Retinal pigment epithelial cell (primary cell): ENCODE measurements around the gene PCNP.

Source experiments
- DNase-seq: peaks from one replicate; pipeline ENCODE4 v3.0.0-alpha.2; 2010; ENCODE audit warnings: low read depth
- H3K4me3 ChIP-seq: 2 replicates; pipeline ENCODE4 v1.5.1; 2011; ENCODE audit warnings: mild to moderate bottlenecking, low read length, control low read depth, moderate library complexity
- TF ChIP-seq, protein P1 (sequence below): conservative IDR thresholded peaks from 2 replicates; pipeline ENCODE4 v1.5.1; 2011; ENCODE audit warnings: low read depth, low read length, control low read depth, inconsistent platforms

PCNP gene

DNA sequence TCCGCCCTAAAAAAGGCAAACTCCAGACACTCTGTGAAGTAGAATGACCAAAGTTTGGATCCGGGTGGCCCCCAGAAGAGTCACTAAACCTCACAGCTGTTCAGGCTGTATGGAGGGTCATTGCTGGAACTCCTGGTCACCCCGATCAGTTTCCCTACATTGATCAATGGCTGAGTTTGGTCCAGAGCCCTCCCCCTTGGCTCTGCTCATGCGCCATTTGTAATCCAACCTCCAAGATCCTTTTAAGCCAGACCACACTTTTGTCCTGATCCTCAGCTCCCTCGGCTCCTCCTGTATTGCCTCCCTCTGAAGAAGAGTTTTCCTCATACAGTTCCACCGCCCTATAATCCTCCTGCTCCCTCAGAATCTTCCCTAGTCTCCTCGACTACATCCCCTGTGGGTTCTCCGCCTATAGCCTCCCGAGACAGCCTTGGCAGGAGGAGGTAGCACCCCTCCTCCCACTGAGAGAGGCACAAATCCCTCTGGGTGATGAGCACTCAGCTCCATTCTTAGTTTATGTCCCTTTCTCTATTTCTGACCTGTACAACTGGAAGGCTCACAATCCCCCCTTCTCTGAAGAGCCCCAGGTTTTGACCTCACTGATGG, 60.7 kb downstream of the PCNP start:
- no peak overlapping the region for H3K4me3 ChIP-seq
- TF ChIP-seq, protein P1, sequence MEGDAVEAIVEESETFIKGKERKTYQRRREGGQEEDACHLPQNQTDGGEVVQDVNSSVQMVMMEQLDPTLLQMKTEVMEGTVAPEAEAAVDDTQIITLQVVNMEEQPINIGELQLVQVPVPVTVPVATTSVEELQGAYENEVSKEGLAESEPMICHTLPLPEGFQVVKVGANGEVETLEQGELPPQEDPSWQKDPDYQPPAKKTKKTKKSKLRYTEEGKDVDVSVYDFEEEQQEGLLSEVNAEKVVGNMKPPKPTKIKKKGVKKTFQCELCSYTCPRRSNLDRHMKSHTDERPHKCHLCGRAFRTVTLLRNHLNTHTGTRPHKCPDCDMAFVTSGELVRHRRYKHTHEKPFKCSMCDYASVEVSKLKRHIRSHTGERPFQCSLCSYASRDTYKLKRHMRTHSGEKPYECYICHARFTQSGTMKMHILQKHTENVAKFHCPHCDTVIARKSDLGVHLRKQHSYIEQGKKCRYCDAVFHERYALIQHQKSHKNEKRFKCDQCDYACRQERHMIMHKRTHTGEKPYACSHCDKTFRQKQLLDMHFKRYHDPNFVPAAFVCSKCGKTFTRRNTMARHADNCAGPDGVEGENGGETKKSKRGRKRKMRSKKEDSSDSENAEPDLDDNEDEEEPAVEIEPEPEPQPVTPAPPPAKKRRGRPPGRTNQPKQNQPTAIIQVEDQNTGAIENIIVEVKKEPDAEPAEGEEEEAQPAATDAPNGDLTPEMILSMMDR = no peak
- DNase-seq = no peak

DNA sequence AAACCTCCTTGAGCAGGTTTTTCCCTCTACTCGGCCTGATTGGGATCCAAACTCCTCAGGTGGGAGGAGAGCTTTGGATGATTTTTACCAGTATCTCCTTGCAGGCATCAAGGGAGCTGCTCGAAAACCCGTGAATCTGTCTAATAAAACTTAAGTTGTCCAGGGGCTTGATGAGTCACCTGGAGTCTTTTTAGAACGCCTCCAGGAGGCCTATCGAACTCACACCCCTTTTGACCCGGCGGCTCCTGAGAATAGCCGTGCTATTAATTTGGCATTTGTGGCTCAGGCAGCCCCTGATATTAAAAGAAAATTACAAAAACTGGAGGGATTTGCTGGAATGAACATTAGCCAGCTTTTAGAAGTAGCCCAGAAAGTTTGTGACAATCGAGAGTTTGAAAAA, 61.4 kb downstream of the PCNP start:
- TF ChIP-seq, protein P1 = no peak
- no peak overlapping the region for H3K4me3 ChIP-seq
- DNase-seq = no peak

DNA sequence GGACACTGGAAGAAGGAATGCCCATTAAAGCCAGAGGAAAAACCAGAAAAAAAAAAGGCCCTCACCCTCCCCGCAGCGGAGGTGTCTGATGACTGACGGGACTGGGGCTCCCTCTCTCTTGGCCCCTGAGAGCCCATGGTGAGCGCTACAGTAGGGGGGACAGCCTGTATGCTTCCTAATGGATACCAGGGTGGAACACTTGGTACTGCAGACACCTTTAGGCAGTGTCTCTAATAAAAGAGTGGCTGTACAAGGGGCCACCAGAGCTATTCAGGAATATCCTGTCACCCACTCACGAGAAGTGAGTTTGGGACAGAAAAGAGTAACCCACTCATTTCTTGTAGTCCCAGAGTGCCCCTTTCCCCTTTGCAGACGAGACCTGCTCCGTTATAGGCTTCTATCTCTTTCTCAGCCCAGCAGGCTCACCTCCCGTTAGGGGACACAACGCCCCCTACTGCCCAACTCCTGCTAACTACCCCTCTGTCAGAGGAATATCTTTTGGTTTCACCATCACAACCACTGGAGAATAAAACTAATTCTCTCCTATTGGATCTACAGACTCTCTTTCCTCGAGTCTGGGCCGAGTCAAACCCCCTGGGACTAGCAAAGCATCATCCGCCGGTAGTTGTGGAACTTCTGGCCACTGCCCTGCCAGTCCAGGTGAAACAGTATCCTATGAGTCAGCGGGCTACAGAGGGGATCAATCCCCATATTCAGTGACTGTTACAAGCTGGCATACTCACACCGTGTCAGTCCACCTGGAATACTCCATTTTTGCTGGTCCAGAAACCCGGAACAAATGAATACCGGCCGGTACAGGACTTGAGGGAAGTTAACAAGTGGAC, 62.2 kb downstream of the PCNP start:
- no peak overlapping the region for H3K4me3 ChIP-seq
- DNase-seq = no peak
- TF ChIP-seq, protein P1 = peak; percentile 64

DNA sequence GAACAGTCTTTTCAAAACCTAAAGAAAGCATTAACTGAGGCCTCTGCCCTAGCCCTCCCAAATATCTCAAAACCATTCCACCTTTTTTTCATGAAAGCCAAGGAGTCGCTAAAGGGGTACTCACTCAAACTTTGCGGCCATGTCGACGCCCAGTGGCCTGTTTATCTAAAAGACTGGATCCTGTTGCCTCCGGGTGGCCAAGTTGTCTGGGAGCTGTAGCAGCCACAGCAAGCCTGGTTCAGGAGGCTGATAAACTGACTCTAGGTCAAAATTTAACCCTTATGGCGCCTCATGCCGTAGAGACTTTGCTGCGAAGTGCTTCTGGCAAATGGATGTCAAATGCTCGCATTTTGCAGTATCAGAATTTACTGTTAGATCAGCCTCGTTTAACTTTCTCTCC, 63.5 kb downstream of the PCNP start:
- no peak overlapping the region for H3K4me3 ChIP-seq
- TF ChIP-seq, protein P1 = no peak
- DNase-seq = no peak

DNA sequence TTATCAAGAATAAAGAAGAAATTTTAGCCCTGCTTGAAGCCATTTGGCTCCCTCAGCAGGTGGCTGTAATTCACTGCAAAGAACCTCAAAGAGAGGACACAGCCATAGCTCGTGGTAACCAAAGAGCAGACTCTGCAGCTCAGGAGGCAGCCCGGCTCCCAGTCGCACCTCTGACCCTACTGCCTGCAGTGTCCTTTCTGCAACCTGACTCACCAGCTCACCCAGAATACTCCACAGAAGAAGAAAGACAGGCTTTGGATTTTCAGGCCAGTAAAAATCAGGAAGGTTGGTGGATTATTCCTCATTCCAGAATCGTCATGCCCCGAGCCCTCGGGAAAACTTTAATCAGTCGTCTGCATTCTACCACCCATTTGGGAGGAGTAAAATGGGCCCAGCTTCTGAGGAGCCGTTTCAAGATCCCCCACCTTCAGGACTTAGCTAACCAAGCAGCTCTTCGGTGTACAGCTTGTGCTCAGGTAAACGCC, 64.3 kb downstream of the PCNP start:
- TF ChIP-seq, protein P1 = peak; percentile 20
- H3K4me3 ChIP-seq = no peak overlapping the region
- DNase-seq = no peak

DNA sequence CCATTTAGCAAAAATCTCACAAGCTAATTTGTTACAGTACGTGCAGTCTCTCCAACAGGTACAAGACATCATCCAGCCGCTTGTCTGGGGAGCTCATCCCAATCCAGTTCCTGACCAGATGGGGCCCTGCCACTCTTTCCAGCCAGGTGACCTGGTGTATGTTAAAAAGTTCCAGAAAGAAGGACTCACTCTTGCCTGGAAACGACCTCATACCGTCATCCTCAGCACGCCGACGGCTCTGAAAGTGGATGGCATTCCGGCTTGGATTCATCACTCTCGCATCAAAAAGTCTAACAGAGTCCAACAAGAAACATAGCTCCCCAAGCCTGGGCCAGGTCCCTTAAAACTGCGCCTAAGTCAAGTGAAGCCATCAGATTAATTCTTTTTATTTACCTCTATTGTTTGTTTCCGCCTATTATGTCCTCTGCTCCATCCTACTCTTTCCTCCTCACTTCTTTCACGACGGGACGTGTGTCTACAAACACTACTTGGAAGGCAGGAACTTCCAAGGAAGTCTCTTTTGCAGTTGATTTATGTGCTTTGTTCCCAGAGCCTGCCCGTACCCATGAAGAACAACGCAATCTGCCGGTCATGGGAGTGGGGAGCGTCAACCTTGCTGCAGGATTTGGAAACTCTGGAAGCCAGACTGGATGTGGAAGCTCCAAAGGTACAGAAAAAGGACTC, 65.4 kb downstream of the PCNP start:
- no peak overlapping the region for H3K4me3 ChIP-seq
- DNase-seq = no peak
- TF ChIP-seq, protein P1 = no peak
